ENCODE results near the gene ATP6V1G1.

Gene ATP6V1G1, protein sequence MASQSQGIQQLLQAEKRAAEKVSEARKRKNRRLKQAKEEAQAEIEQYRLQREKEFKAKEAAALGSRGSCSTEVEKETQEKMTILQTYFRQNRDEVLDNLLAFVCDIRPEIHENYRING

DNA sequence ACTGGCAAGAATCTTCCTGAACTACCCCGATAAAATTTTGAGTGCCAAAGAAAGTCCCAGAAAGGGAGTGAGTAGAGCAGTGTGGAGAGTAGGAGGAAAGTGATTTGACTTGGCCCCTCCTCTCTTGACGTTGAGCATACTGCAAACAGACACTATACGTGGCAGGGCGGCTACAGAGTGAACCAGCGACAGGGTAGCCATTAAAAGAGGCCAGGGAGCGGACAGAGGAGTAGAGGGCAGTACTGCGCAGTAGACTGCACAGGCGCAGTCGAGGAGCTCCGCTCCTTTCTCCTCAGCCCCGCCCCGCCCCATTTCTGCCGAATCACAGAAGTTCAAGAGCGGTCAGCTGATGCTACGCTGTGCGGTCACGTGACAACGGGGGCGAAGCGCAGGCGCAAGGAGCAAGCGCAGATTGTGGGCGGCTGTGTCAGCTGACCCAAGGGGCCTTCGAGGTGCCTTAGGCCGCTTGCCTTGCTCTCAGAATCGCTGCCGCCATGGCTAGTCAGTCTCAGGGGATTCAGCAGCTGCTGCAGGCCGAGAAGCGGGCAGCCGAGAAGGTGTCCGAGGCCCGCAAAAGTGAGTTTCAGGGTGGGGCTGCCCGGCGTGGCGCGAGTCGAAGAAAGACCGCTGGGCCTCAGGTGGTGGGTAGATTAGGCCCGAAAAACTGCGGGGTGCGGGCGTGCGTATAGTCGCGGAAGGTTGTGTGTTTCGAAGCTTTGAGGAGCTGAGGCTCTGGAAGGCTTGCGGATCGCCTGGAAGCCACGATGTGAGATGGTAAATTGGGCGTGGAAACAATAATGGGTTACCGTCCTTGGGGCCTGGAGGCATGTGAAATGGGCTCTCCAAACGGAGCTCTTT is at the start of gene ATP6V1G1:
TSS of gene ATP6V1G1 (plus strand) at position 425 of the 858 bp plus-strand sequence. CDS start at position 495, 70 bp downstream.
- in situ Hi-C loops (cut with MboI; ENCODE audit: low pct_unique_long_range_greater_than_20kb, low sequenced_read_pairs, unreplicated experiment), result no loop called here
- peak; percentile 30 for TF ChIP-seq CTCF (IDR thresholded peaks at IDR 0.05; ENCODE audit: extremely low read depth, insufficient read depth, missing control alignments)
- DNase-seq (ENCODE audit: low spot score), result peak; percentile 93

GRCh38 chr9:114538241-114538640 is 49.3 kb upstream of the ATP6V1G1 start:
- peak; percentile 21 for DNase-seq (ENCODE audit: low spot score)
- in situ Hi-C loops (cut with MboI; ENCODE audit: low pct_unique_long_range_greater_than_20kb, low sequenced_read_pairs, unreplicated experiment), result no loop called here
- peak; percentile 31 for TF ChIP-seq CTCF (IDR thresholded peaks at IDR 0.05; ENCODE audit: extremely low read depth, insufficient read depth, missing control alignments)

- TF ChIP-seq CTCF (IDR thresholded peaks at IDR 0.05; ENCODE audit: extremely low read depth, insufficient read depth, missing control alignments), result no peak
- in situ Hi-C loops (cut with MboI; ENCODE audit: low pct_unique_long_range_greater_than_20kb, low sequenced_read_pairs, unreplicated experiment), result no loop called here
- no peak for DNase-seq (ENCODE audit: low spot score)
Observed at GRCh38 chr9:114539701-114540380, 47.7 kb upstream of the ATP6V1G1 start.

- no peak for DNase-seq (ENCODE audit: low spot score)
- TF ChIP-seq CTCF (IDR thresholded peaks at IDR 0.05; ENCODE audit: extremely low read depth, insufficient read depth, missing control alignments), result no peak
- in situ Hi-C loops (cut with MboI; ENCODE audit: low pct_unique_long_range_greater_than_20kb, low sequenced_read_pairs, unreplicated experiment), result no loop called here
Observed at GRCh38 chr9:114545055-114545454, 42.5 kb upstream of the ATP6V1G1 start.

DNA sequence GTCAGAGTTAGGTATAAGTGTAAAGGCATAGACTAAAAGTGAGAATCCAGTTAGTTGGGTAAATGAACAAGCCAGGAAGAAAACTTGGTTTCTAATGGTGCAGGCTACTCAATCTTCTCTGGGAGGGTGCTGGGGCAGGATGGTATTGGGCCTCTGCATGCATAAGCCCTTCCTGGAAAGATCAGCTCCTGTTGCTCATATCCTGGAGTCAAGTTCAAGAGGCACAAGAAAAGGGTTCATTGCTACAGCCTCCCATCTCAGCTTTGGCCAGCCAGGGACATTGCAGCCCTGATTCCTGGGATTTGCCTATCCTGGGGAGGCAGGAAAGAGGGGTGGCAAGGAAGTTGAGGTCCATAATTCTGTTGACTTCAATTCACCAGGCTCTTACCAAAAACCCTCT is 40.7 kb upstream of the ATP6V1G1 start:
- in situ Hi-C loops (cut with MboI; ENCODE audit: low pct_unique_long_range_greater_than_20kb, low sequenced_read_pairs, unreplicated experiment), result no loop called here
- TF ChIP-seq CTCF (IDR thresholded peaks at IDR 0.05; ENCODE audit: extremely low read depth, insufficient read depth, missing control alignments), result no peak
- no peak for DNase-seq (ENCODE audit: low spot score)

GRCh38 chr9:114549697-114550330 is 37.8 kb upstream of the ATP6V1G1 start:
- TF ChIP-seq CTCF (IDR thresholded peaks at IDR 0.05; ENCODE audit: extremely low read depth, insufficient read depth, missing control alignments), result no peak
- in situ Hi-C loops (cut with MboI; ENCODE audit: low pct_unique_long_range_greater_than_20kb, low sequenced_read_pairs, unreplicated experiment), result no loop called here
- no peak for DNase-seq (ENCODE audit: low spot score)

Measured in GM13977 (cell line).